AG10803 (cell line): ENCODE measurements around the gene TMEM242.
A peak's percentile ranks its signal among the peaks of the same experiment; 100 is the strongest.

ENCODE experiments used
- DNase-seq: peaks from one replicate; pipeline ENCODE4 v3.0.0; 2010; ENCODE audit warnings: low read depth
- H3K4me3 ChIP-seq: 2 replicates; pipeline ENCODE4 v1.5.1; 2011; ENCODE audit warnings: mild to moderate bottlenecking, low read length, control low read depth
- TF ChIP-seq, protein P1 (sequence below): conservative IDR thresholded peaks from 2 replicates; pipeline ENCODE4 v1.5.1; 2011; ENCODE audit warnings: mild to moderate bottlenecking, low read length, control low read depth, inconsistent platforms

TMEM242 gene

DNA sequence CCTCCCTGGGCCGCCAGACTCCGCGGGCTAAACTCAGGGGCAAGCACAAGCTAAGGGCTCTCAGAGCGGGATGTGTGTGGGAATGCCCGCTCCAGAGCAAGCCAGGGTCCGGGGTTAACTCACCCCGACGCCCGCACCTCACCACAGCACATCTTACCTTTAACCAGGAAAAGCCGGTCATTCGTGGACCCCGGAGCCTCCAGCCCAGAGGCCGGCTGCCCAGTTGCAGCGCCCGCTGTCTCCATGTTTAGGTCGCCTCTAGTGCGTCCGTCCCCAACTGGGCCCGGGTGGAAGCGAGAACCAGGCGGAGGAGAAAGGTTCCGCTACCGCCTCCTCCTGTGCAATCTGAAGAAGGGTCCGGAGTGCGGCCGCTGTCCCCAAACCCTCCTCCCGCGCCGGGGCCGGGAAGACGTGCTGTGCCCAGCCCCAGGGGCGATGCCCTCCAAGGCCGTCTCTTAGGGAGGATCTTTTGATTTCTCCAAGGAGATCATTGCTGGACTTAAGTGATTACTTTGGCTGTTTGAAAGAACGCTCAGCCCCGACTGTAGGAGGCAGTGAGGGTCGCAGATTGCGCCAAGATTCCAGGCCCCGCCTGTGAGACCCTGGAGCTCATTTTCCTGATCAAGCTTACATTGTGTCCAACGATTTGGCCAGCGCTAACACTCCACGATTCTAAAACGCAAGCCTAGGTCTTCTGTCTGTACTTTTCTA, at the start of gene TMEM242:
Gene TMEM242, minus strand, starts transcription at position 265 of the 711 bp plus-strand sequence. Its CDS starts 20 bp downstream, at position 245.
- peak; percentile 93 for DNase-seq
- TF ChIP-seq, protein P1, sequence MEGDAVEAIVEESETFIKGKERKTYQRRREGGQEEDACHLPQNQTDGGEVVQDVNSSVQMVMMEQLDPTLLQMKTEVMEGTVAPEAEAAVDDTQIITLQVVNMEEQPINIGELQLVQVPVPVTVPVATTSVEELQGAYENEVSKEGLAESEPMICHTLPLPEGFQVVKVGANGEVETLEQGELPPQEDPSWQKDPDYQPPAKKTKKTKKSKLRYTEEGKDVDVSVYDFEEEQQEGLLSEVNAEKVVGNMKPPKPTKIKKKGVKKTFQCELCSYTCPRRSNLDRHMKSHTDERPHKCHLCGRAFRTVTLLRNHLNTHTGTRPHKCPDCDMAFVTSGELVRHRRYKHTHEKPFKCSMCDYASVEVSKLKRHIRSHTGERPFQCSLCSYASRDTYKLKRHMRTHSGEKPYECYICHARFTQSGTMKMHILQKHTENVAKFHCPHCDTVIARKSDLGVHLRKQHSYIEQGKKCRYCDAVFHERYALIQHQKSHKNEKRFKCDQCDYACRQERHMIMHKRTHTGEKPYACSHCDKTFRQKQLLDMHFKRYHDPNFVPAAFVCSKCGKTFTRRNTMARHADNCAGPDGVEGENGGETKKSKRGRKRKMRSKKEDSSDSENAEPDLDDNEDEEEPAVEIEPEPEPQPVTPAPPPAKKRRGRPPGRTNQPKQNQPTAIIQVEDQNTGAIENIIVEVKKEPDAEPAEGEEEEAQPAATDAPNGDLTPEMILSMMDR, result peak; percentile 19; the same call in 1 of the 2 replicates

DNA sequence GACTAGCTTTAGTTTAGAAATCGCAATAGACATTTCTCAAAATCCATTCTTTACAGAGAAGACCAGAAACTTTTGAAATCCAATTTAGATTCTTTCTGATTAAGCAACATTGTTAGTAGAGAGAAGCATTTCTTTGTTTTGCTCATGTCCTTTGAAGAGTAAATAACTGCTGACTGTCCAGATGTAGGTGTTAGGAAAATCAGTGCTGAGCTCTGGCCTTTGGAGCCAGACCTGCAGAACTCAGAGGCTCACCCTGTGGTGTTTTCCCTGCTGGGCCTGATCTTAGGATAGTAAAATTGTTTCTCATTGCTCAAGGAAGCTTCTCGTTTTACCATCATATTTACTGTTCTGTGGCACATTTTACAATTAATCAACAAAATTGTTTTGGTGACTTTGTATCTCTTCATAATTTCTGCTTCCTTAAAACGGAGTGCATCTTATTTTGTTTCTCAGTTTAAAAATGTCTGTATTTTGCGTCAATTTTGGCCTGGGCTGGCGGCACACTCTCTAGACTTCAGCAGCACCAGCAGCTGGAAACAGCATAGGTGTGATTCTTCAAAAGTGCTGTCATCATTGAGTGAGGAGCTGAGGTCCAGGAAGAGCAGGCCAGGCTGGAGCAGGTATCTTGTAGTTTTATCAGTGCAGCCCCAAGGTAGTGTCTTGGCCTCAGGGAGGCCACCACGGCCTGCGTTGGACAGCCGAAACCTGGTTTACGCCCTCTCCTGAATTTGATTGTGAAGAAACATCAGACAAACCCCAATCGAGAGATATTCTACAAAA, 49.4 kb upstream of the TMEM242 start:
- DNase-seq, result no peak
- no peak overlapping the region for H3K4me3 ChIP-seq
- TF ChIP-seq, protein P1, result no peak

More for the DNA sequence above, at the start of gene TMEM242:
- H3K4me3 ChIP-seq, result peak within 1 kb of the TSS; percentile 96

- H3K4me3 ChIP-seq, result no peak overlapping the region
- DNase-seq, result no peak
- TF ChIP-seq, protein P1, result no peak
These were observed 47.4 kb upstream of the TMEM242 start for GRCh38 chr6:157370755-157371154.

GRCh38 chr6:157368359-157369049, 45.2 kb upstream of the TMEM242 start:
- TF ChIP-seq, protein P1, result no peak
- H3K4me3 ChIP-seq, result no peak overlapping the region
- DNase-seq, result no peak

GRCh38 chr6:157366648-157367047, 43.3 kb upstream of the TMEM242 start:
- no peak for DNase-seq
- no peak overlapping the region for H3K4me3 ChIP-seq
- TF ChIP-seq, protein P1, result no peak

- TF ChIP-seq, protein P1, result no peak
- DNase-seq, result no peak
- no peak overlapping the region for H3K4me3 ChIP-seq
These were observed 41.4 kb upstream of the TMEM242 start for GRCh38 chr6:157364705-157365104.
